HEK293T (cell line): ENCODE results near the gene BET1L.

Source experiments
- BHLHE40 ChIP-seq: fragments of 450-650 bp; IDR thresholded peaks from 2 replicates; pipeline ENCODE4 v1.6.1; 2016; ENCODE audit warnings: mild to moderate bottlenecking, moderate library complexity, borderline replicate concordance
- ELF4 ChIP-seq: fragments of 450-650 bp; IDR thresholded peaks from 2 replicates; pipeline ENCODE4 v1.6.1; 2017; ENCODE audit warnings: antibody characterized with exemption
- FOXM1 ChIP-seq: fragments of 450-650 bp; IDR thresholded peaks from 2 replicates; pipeline ENCODE4 v1.6.1; 2017; ENCODE audit warnings: mild to moderate bottlenecking, borderline replicate concordance
- HDGF ChIP-seq: fragments of 450-650 bp; IDR thresholded peaks from 2 replicates; pipeline ENCODE4 v1.6.1; 2017; ENCODE audit warnings: antibody characterized with exemption, borderline replicate concordance
- SP1 ChIP-seq: fragments of 450-650 bp; IDR thresholded peaks from 2 replicates; pipeline ENCODE4 v1.6.1; 2017

DNA sequence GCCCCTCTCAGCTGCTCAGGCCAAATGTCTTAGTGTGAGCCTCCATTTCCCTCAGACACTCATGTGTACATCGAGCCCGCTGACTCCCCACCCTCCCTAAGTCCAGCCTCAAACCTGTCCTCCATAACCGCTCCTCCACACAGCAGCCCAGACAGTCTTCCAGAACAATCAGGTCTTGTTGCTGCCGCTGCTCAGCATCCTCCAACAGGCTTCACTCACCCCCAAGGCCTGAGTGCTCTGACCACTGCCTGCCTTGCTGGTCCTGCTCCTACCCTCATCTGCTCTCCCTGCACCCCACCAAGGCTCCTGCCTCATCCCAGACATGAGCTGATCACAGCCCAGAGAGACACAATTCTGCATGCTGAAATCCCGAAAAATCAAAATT lies 46.7 kb upstream of the BET1L start:
- TF ChIP-seq SP1 (no peak), ELF4 (no peak), HDGF (no peak), BHLHE40 (no peak), FOXM1 (no peak)
